GM23248 (cell line): ENCODE data around the gene CFAP157. TPM values are rescaled to one million over a fixed set of nuclear protein-coding genes. Genes with fewer than 3 reads are reported as not detected.
A peak's percentile ranks its signal among the peaks of the same experiment; 100 is the strongest.

ENCODE experiments used
- DNase-seq: peaks from one replicate; pipeline ENCODE4 v3.0.0-alpha.2; 2015
- H2AFZ ChIP-seq: fragments of 200-600 bp; sonication (generic); 2 replicates; pipeline ENCODE4 v1.6.1; 2016; ENCODE audit warnings: antibody characterized with exemption
- H3F3A ChIP-seq: fragments of 200-600 bp; sonication (generic); 2 replicates; pipeline ENCODE4 v1.6.1; 2016; ENCODE audit warnings: mild to moderate bottlenecking, antibody characterized with exemption, mixed run types; ENCODE audit not compliant: insufficient read depth
- H3K27ac ChIP-seq: fragments of 200-600 bp; sonication (generic); 2 replicates; pipeline ENCODE4 v1.5.1; 2016; ENCODE audit warnings: mild to moderate bottlenecking
- H3K27me3 ChIP-seq: fragments of 200-600 bp; sonication (generic); replicated peaks from 2 replicates; pipeline ENCODE4 v1.6.1; 2016; ENCODE audit warnings: mild to moderate bottlenecking; ENCODE audit not compliant: insufficient read depth
- H3K36me3 ChIP-seq: fragments of 200-600 bp; sonication (generic); 2 replicates; pipeline ENCODE4 v1.6.1; 2016; ENCODE audit warnings: low read depth, mild to moderate bottlenecking
- H3K4me1 ChIP-seq: fragments of 200-600 bp; sonication (generic); 2 replicates; pipeline ENCODE4 v1.6.1; 2016; ENCODE audit warnings: mild to moderate bottlenecking; ENCODE audit not compliant: insufficient read depth
- H3K4me2 ChIP-seq: fragments of 200-600 bp; sonication (generic); one replicate; pipeline ENCODE4 v1.6.1; 2016; ENCODE audit warnings: mild to moderate bottlenecking; ENCODE audit not compliant: unreplicated experiment
- H3K4me3 ChIP-seq: fragments of 200-600 bp; sonication (generic); 2 replicates; pipeline ENCODE4 v1.5.1; 2016; ENCODE audit warnings: mild to moderate bottlenecking
- H3K79me2 ChIP-seq: fragments of 200-600 bp; sonication (generic); 2 replicates; pipeline ENCODE4 v1.6.1; 2016; ENCODE audit warnings: mild to moderate bottlenecking; ENCODE audit not compliant: insufficient read depth
- H3K9ac ChIP-seq: fragments of 200-600 bp; sonication (generic); 2 replicates; pipeline ENCODE4 v1.6.1; 2016; ENCODE audit warnings: mild to moderate bottlenecking
- H3K9me2 ChIP-seq: fragments of 200-600 bp; sonication (generic); 2 replicates; pipeline ENCODE4 v1.6.1; 2016; ENCODE audit warnings: mixed run types, mild to moderate bottlenecking, moderate library complexity; ENCODE audit not compliant: insufficient read depth
- H3K9me3 ChIP-seq: fragments of 200-600 bp; sonication (generic); one replicate; pipeline ENCODE4 v1.6.1; 2017; ENCODE audit warnings: low read depth
- H4K20me1 ChIP-seq: fragments of 200-600 bp; sonication (generic); 2 replicates; pipeline ENCODE4 v1.6.0; 2016; ENCODE audit not compliant: insufficient read depth
- EZH2 ChIP-seq: fragments of 200-600 bp; sonication (generic); IDR thresholded peaks from 2 replicates; pipeline ENCODE4 v1.6.1; 2018; ENCODE audit warnings: antibody characterized with exemption, mild to moderate bottlenecking; ENCODE audit not compliant: insufficient read depth, poor library complexity, severe bottlenecking
- EZH2phosphoT487 ChIP-seq: fragments of 200-600 bp; sonication (generic); IDR thresholded peaks from 2 replicates; pipeline ENCODE4 v1.6.1; 2018; ENCODE audit warnings: antibody characterized with exemption, moderate library complexity, mild to moderate bottlenecking, low read depth; ENCODE audit not compliant: insufficient read depth
- WGBS, 2 experiments: methylation state at CpG; one replicate each; pipeline ENCODE4 v1.1.6; 2015 to 2017; ENCODE audit warnings: low lambda C conversion rate in 2 of 2, low coverage in 1 of 2; ENCODE audit errors: missing lambda C conversion rate in 2 of 2; 5-methylcytosine and 5-hydroxymethylcytosine counted together
- in situ Hi-C: fragments of 300-500 bp; cut with MboI; formaldehyde crosslinking; loops from 2 replicates; pipeline ENCODE4 v1.15.0; 2020
- polyA plus RNA-seq: library from polyadenylated mRNA; unstranded; fragments of >200 nt; fragmentation: Nextera tagmentation; extraction: Ambion mirVana; gene quantifications from 2 replicates; pipeline ENCODE4 v1.2.1, GENCODE V29; 2016
- total RNA-seq: library from RNA; depleted of rRNA; stranded (reverse); fragments of >200 nt; shearing (Covaris generic); gene quantifications from 2 replicates; pipeline ENCODE4 v1.2.3, GENCODE V29; 2014

CFAP157 gene
- total and polyA plus RNA-seq, 2 experiments from 2014 or later, result 0.55 TPM; not detected in 1

- no peaks in the 10 kb centered on the region for H3K36me3 ChIP-seq
- H3F3A ChIP-seq, result no peaks in the 10 kb centered on the region
- no peaks in the 10 kb centered on the region for H3K9me3 ChIP-seq
- H3K27me3 ChIP-seq, result no peaks in the 10 kb centered on the region
- WGBS, 2 experiments, result 73 to 76% methylated on average over 18 of the region's 19 CpGs
- peak; percentile 40 for DNase-seq
- peak overlapping the region; percentile 84 for H3K4me2 ChIP-seq
- TF ChIP-seq EZH2 (no peak), EZH2phosphoT487 (no peak)
- peak overlapping the region; percentile 88; the same call in 1 of the 2 replicates for H3K9ac ChIP-seq
- no peak overlapping the region for H2AFZ ChIP-seq
- peaks cover 11% of the 10 kb centered on the region for H3K79me2 ChIP-seq
- no peaks in the 10 kb centered on the region for H3K9me2 ChIP-seq
- peak overlapping the region; percentile 95 for H3K4me3 ChIP-seq
- H3K27ac ChIP-seq, result no peak overlapping the region
- H3K4me1 ChIP-seq, result peaks cover 8% of the 10 kb centered on the region; the same call in 1 of the 2 replicates
- no peaks in the 10 kb centered on the region for H4K20me1 ChIP-seq
- in situ Hi-C loops, result no loop called here
Observed at GRCh38 chr9:127714020-127714750, 7.4 kb downstream of the CFAP157 start.

- H3K36me3 ChIP-seq, result no peaks in the 10 kb centered on the region
- peak overlapping the region; percentile 65 for H3K27ac ChIP-seq
- peak overlapping the region; percentile 77 for H2AFZ ChIP-seq
- peaks cover 11% of the 10 kb centered on the region for H3K79me2 ChIP-seq
- peak overlapping the region; percentile 88 for H3K9ac ChIP-seq
- H3K27me3 ChIP-seq, result no peaks in the 10 kb centered on the region
- no peaks in the 10 kb centered on the region for H3F3A ChIP-seq
- no peaks in the 10 kb centered on the region for H3K9me2 ChIP-seq
- DNase-seq, result peak; percentile 68
- in situ Hi-C loops, result no loop called here
- H3K4me2 ChIP-seq, result peak overlapping the region; percentile 84
- peaks cover 8% of the 10 kb centered on the region; the same call in 1 of the 2 replicates for H3K4me1 ChIP-seq
- no peaks in the 10 kb centered on the region for H4K20me1 ChIP-seq
- 1% methylated on average over 36 to 44 of the region's 44 CpGs for WGBS, 2 experiments
- no peaks in the 10 kb centered on the region for H3K9me3 ChIP-seq
- H3K4me3 ChIP-seq, result peak overlapping the region; percentile 95
- TF ChIP-seq EZH2phosphoT487, result no peak
- TF ChIP-seq EZH2, result no peak
Observed at GRCh38 chr9:127714951-127715469, 8.2 kb downstream of the CFAP157 start.

GRCh38 chr9:127715470-127716337, 8.9 kb downstream of the CFAP157 start, which contains the start of the genes PTRH1 and TTC16:
Gene PTRH1, minus strand, starts transcription at chr9:127715663. Its CDS starts 24 bp downstream, at chr9:127715639.
Gene TTC16, plus strand, starts transcription at chr9:127716079. Its CDS starts 67 bp downstream, at chr9:127716146.
- H3K9me3 ChIP-seq, result no peaks in the 10 kb centered on the region
- H3K36me3 ChIP-seq, result no peaks in the 10 kb centered on the region
- no peaks in the 10 kb centered on the region for H4K20me1 ChIP-seq
- peaks cover 11% of the 10 kb centered on the region for H3K79me2 ChIP-seq
- WGBS, 2 experiments, result 1 to 2% methylated on average over 62 to 64 of the region's 65 CpGs
- peak; percentile 99 for DNase-seq
- peak within 1 kb of the TSS; percentile 88 for H3K9ac ChIP-seq
- peak within 1 kb of the TSS; percentile 65 for H3K27ac ChIP-seq
- H3K4me2 ChIP-seq, result peak within 1 kb of the TSS; percentile 84
- in situ Hi-C loops, result no loop called here
- H2AFZ ChIP-seq, result peak within 1 kb of the TSS; percentile 77
- no peaks in the 10 kb centered on the region for H3K9me2 ChIP-seq
- no peaks in the 10 kb centered on the region for H3K27me3 ChIP-seq
- TF ChIP-seq EZH2 (no peak), EZH2phosphoT487 (no peak)
- H3F3A ChIP-seq, result no peaks in the 10 kb centered on the region
- H3K4me3 ChIP-seq, result peak within 1 kb of the TSS; percentile 95
- peaks cover 8% of the 10 kb centered on the region; the same call in 1 of the 2 replicates for H3K4me1 ChIP-seq

- Histone ChIP-seq H4K20me1 (no peaks in the 10 kb centered on the region), H3K4me1 (peaks cover 12% of the 10 kb centered on the region), H3K27me3 (no peaks in the 10 kb centered on the region), H3K27ac (peak overlapping the region; percentile 65), H3F3A (no peaks in the 10 kb centered on the region), H3K4me3 (peak overlapping the region; percentile 95), H3K36me3 (no peaks in the 10 kb centered on the region), H3K9me2 (no peaks in the 10 kb centered on the region), H3K9me3 (no peaks in the 10 kb centered on the region), H2AFZ (peak overlapping the region; percentile 77), H3K79me2 (peaks cover 11% of the 10 kb centered on the region), H3K4me2 (peak overlapping the region; percentile 84), H3K9ac (peak overlapping the region; percentile 88)
- in situ Hi-C loops, result no loop called here
- no peak for DNase-seq
- 69 to 73% methylated on average over 5 to 9 of the region's 9 CpGs for WGBS, 2 experiments
- no peak for TF ChIP-seq EZH2phosphoT487
Observed at GRCh38 chr9:127716412-127716811, 9.6 kb downstream of the CFAP157 start.
